AG04450 (cell line): ENCODE measurements around the gene HYOU1. TPM values are rescaled to one million over a fixed set of nuclear protein-coding genes. Genes with fewer than 3 reads are reported as not detected.

ENCODE experiments used
- CTCF ChIA-PET: fragments of 300-600, 350-600 bp; formaldehyde crosslinking; extraction: SDS; loops from one replicate; lab custom pipeline; 2022; ENCODE audit warnings: antibody characterized with exemption, inconsistent platforms; lab: Charles Lee
- POLR2A ChIA-PET: fragments of 350-600 bp; formaldehyde crosslinking; extraction: SDS; loops from one replicate; lab custom pipeline; 2021; ENCODE audit warnings: antibody characterized with exemption, inconsistent platforms; lab: Yijun Ruan, JAX
- DNase-seq: peaks from one replicate; pipeline ENCODE4 v3.0.0-alpha.2; 2011; ENCODE audit warnings: low read depth, low spot score
- H3K27ac ChIP-seq: one replicate; pipeline ENCODE4 v1.5.1; 2012; ENCODE audit warnings: low read depth, low read length, control low read depth
- H3K27me3 ChIP-seq: one replicate; pipeline ENCODE4 v1.6.0; 2012; ENCODE audit warnings: low read length; ENCODE audit not compliant: control insufficient read depth, insufficient read depth
- H3K4me3 ChIP-seq: 2 replicates; pipeline ENCODE4 v1.5.1; 2011; ENCODE audit warnings: mild to moderate bottlenecking, low read depth, low read length, control low read depth
- H3K9me3 ChIP-seq: 2 replicates; pipeline ENCODE4 v1.5.1; 2012; ENCODE audit warnings: low read length; ENCODE audit not compliant: control insufficient read depth, insufficient read depth
- polyA plus RNA-seq: library from polyadenylated mRNA; depleted of rRNA; stranded (reverse); fragments of >200 nt; gene quantifications from 2 replicates; pipeline ENCODE4 v1.2.3, GENCODE V29; 2011
- TF ChIP-seq, protein P1 (sequence below): IDR thresholded peaks from 2 replicates; pipeline ENCODE4 v1.5.1; 2011; ENCODE audit warnings: low read depth, low read length, control low read depth, inconsistent platforms

HYOU1 gene
- polyA plus RNA-seq, 1 experiment, result 123 TPM

DNA sequence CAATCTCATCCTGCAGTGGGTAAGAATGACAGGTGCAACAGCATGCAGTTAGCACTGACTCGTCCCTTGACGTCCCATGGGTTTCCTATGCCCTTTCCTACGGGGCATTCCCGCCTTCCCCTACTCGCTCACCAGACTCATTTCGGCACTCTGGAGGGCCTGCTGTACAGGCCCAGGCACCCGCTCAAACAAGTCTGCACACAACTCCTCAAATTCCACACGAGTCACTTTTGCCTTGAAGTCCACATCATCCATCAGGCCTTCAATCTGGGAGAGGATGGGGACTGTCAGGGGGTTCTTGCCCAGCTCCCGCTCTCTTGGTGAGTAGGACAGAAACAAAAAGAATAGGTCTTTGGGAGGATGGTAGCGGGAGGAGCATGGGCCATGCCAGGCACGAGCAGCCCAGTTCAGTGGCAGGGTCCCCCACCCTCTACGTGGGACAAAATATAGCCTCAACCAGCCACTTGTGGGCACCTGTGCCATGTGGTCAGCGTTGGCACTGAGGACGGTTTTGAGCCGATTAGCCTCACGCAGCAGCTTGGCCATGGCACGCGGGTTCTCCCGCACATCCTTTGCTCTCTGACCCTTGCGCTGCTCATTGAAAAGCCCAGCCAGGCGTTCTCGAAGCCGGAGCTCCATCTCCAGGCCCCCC, 4.7 kb downstream of the HYOU1 start:
- Histone ChIP-seq H3K4me3 (no peak overlapping the region), H3K27me3 (no peaks in the 10 kb centered on the region), H3K27ac (no peak overlapping the region), H3K9me3 (no peaks in the 10 kb centered on the region; the same call in 1 of the 2 replicates)
- no peak for DNase-seq
- TF ChIP-seq, protein P1, sequence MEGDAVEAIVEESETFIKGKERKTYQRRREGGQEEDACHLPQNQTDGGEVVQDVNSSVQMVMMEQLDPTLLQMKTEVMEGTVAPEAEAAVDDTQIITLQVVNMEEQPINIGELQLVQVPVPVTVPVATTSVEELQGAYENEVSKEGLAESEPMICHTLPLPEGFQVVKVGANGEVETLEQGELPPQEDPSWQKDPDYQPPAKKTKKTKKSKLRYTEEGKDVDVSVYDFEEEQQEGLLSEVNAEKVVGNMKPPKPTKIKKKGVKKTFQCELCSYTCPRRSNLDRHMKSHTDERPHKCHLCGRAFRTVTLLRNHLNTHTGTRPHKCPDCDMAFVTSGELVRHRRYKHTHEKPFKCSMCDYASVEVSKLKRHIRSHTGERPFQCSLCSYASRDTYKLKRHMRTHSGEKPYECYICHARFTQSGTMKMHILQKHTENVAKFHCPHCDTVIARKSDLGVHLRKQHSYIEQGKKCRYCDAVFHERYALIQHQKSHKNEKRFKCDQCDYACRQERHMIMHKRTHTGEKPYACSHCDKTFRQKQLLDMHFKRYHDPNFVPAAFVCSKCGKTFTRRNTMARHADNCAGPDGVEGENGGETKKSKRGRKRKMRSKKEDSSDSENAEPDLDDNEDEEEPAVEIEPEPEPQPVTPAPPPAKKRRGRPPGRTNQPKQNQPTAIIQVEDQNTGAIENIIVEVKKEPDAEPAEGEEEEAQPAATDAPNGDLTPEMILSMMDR, result no peak
- CTCF ChIA-PET, result no interaction called here
- POLR2A ChIA-PET, result no interaction called here

DNA sequence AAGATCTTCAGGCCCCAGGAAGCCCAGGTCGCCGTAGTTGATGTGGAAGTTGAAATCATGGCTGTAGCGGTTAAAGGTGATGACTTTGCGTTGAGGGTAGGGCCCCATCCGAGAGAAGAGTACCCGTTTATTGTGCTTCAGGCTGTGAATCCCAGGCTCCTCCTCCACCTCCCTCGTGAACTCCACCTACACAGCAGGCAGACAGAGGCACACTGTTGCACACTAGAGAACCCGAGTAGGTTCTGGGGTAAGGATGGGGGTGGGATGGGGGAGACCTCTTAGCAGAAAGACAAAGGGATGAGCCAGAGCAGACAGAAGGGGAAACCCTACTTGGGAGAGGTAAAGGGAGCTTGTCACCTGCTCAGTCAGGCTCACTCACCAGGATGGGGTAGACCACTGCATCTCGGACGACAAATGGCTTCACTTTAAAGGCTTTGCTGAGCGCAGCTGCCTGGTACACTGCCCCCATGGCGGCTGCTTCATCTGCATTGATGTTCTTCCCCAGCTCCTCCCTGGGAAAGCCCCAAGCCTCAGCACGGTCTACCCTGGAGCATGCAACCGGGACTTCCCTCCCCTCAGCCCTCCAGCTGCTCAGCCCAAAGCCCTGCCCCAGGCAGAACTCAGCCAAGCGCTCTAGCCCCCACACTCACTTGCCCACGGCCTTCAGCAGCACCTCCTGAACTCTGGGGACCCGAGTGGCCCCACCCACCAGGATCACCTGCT, 5.4 kb downstream of the HYOU1 start:
- H3K9me3 ChIP-seq, result no peaks in the 10 kb centered on the region; the same call in 1 of the 2 replicates
- no peak overlapping the region for H3K27ac ChIP-seq
- DNase-seq, result no peak
- H3K27me3 ChIP-seq, result no peaks in the 10 kb centered on the region
- no peak overlapping the region for H3K4me3 ChIP-seq
- POLR2A ChIA-PET, result no interaction called here
- TF ChIP-seq, protein P1, result no peak
- CTCF ChIA-PET, result no interaction called here

DNA sequence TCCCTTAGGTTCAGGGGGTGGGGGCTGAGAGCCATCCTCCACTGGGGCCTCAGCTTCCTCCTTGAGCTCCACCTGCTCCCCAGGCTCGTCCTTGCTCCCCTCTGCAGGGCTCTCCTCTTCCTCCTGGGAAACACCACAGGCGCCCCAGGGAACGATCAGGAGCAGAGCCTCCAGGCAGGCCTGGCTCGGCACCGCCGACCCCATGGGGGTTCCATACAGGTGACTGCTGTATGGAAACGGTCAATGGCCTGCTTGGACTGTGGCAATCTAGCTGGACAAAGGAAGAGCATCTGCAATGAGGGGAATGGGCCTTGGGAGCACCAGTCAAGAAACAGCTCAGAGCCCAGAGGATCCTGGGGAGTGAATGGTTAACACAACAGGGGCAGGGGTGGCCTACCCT, 7.9 kb downstream of the HYOU1 start:
- no peaks in the 10 kb centered on the region; the same call in 1 of the 2 replicates for H3K9me3 ChIP-seq
- no peak overlapping the region for H3K4me3 ChIP-seq
- no peaks in the 10 kb centered on the region for H3K27me3 ChIP-seq
- TF ChIP-seq, protein P1, result no peak
- DNase-seq, result no peak
- ChIA-PET POLR2A (no interaction called here), CTCF (interaction anchor here (1.6 kb wide), 1 partner anchor 18 kb away, joined by 8 read pairs; no protein-coding TSS in a partner anchor)
- no peak overlapping the region for H3K27ac ChIP-seq

DNA sequence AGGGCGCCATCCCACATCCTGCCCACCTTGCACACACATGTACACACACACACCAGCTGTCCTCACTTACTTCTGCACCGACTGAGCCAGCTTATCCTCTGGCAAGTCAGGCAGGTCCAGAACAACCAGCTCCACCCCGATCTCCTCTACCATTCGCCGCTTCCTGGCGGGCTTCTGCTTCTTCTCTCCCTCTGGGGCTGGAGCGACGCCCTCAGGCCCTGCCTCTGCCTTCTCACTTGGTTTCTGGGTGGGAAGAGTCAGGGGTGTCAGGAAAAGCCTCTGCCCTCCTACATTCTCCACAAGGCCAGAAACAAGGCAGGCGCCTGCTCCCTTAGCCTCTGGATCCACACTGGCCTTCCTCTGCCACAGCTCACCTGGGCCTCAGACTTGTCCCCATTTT, 8.4 kb downstream of the HYOU1 start:
- ChIA-PET CTCF (interaction anchor here (1.6 kb wide), 1 partner anchor 17 kb away, joined by 8 read pairs; no protein-coding TSS in a partner anchor), POLR2A (no interaction called here)
- Histone ChIP-seq H3K9me3 (no peaks in the 10 kb centered on the region; the same call in 1 of the 2 replicates), H3K27me3 (no peaks in the 10 kb centered on the region), H3K4me3 (no peak overlapping the region), H3K27ac (no peak overlapping the region)
- DNase-seq, result no peak
- TF ChIP-seq, protein P1, result no peak

DNA sequence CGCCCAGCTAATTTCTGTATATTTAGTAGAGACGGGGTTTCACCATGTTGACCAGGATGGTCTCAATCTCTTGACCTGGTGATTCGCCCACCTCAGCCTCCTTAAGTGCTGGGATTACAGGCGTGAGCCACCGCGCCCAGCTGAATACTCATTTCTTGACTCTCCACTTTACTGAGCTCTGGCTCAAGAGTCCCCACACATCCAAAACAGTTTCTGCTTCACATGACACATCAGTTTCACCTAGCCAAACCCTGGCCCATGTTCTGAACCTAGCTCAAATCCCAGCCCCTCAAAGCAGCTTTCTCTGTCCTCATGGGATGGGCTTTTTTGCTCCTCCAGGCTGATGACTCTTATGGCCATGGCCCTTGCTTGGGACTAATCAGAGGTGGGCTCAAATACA, 9.8 kb downstream of the HYOU1 start:
- TF ChIP-seq, protein P1, result no peak
- Histone ChIP-seq H3K27ac (no peak overlapping the region), H3K9me3 (no peaks in the 10 kb centered on the region; the same call in 1 of the 2 replicates), H3K4me3 (no peak overlapping the region), H3K27me3 (no peaks in the 10 kb centered on the region)
- DNase-seq, result no peak
- POLR2A ChIA-PET, result interaction anchor here (0.7 to 1.1 kb wide), 2 partner anchors 9 to 34 kb away, joined by 3 to 4 read pairs; no protein-coding TSS in a partner anchor
- CTCF ChIA-PET, result interaction anchor here (0.9 kb wide), 1 partner anchor 158 kb away, joined by 3 read pairs; no protein-coding TSS in a partner anchor
